IMR-90 (cell line): Measurements from ENCODE around the gene TBCEL. TPM values are rescaled to one million over a fixed set of nuclear protein-coding genes. Genes with fewer than 3 reads are reported as not detected.

Experiments used
- ATAC-seq: fragments of 200-7000 bp; cut with Tn5 transposase; 2 replicates; pipeline ENCODE4 v1.9.1; 2020; ENCODE audit warnings: low read depth, mild to moderate bottlenecking, moderate library complexity
- BruUV-seq: library from RNA; stranded (reverse); fragments of 400-500 nt; replicated peaks from 2 replicates; lab custom pipeline; 2021; lab: Mats Ljungman, UMichigan
- CTCF ChIA-PET: fragments of 300-600 bp; formaldehyde crosslinking; extraction: SDS; loops from one replicate; lab custom pipeline; 2021; ENCODE audit warnings: antibody characterized with exemption; lab: Yijun Ruan, JAX
- POLR2A ChIA-PET: fragments of 300-600 bp; sonication (Branson Sonifier 250); formaldehyde crosslinking; loops from one replicate; lab custom pipeline; 2022; ENCODE audit warnings: antibody characterized with exemption; ENCODE audit not compliant: unreplicated experiment; lab: Charles Lee
- DNase-seq: peaks from one replicate; pipeline ENCODE4 v3.0.0; 2013
- H2AFZ ChIP-seq: replicated peaks from 2 replicates; pipeline ENCODE3; 2013; ENCODE audit warnings: low read length, mild to moderate bottlenecking; ENCODE audit not compliant: poor library complexity
- H2AK5ac ChIP-seq: 2 replicates; pipeline ENCODE4 v1.6.1; 2013; ENCODE audit warnings: low read depth, low read length, inconsistent platforms
- H2AK9ac ChIP-seq: replicated peaks from 2 replicates; pipeline ENCODE3; 2013; ENCODE audit warnings: mild to moderate bottlenecking, low read depth, low read length, moderate library complexity; ENCODE audit not compliant: poor library complexity
- H2BK120ac ChIP-seq: 2 replicates; pipeline ENCODE4 v1.6.1; 2013; ENCODE audit warnings: low read depth, low read length, inconsistent platforms
- H2BK15ac ChIP-seq: 3 replicates; pipeline ENCODE4 v1.6.1; 2013; ENCODE audit warnings: low read depth, low read length, inconsistent platforms
- H2BK20ac ChIP-seq: 2 replicates; pipeline ENCODE4 v1.6.1; 2013; ENCODE audit warnings: low read depth, mild to moderate bottlenecking, inconsistent platforms, low read length, moderate library complexity
- H2BK5ac ChIP-seq: 2 replicates; pipeline ENCODE4 v1.6.1; 2013; ENCODE audit warnings: mild to moderate bottlenecking, low read depth, low read length, inconsistent platforms; ENCODE audit not compliant: poor library complexity, severe bottlenecking
- H3K14ac ChIP-seq: replicated peaks from 2 replicates; pipeline ENCODE4 v1.6.1; 2013; ENCODE audit warnings: low read depth, low read length, inconsistent platforms
- H3K18ac ChIP-seq: 2 replicates; pipeline ENCODE4 v1.6.1; 2013; ENCODE audit warnings: low read depth, low read length, control low read depth
- H3K23ac ChIP-seq: 2 replicates; pipeline ENCODE4 v1.6.1; 2013; ENCODE audit warnings: low read depth, low read length, inconsistent platforms
- H3K27ac ChIP-seq: 2 replicates; pipeline ENCODE4 v1.5.1; 2013; ENCODE audit warnings: mild to moderate bottlenecking, control low read depth, low read length; ENCODE audit not compliant: insufficient read depth
- H3K27me3 ChIP-seq: 2 replicates; pipeline ENCODE4 v1.6.1; 2013; ENCODE audit warnings: low read length; ENCODE audit not compliant: control insufficient read depth, insufficient read depth
- H3K36me3 ChIP-seq: 2 replicates; pipeline ENCODE4 v1.6.1; 2013; ENCODE audit warnings: low read length, mixed read lengths; ENCODE audit not compliant: control insufficient read depth, insufficient read depth
- H3K4ac ChIP-seq: 2 replicates; pipeline ENCODE4 v1.6.1; 2013; ENCODE audit warnings: low read depth, low read length, inconsistent platforms
- H3K4me1 ChIP-seq: 2 replicates; pipeline ENCODE4 v1.6.1; 2013; ENCODE audit warnings: low read length, mixed read lengths; ENCODE audit not compliant: control insufficient read depth, insufficient read depth
- H3K4me2 ChIP-seq: 2 replicates; pipeline ENCODE4 v1.6.1; 2013; ENCODE audit warnings: low read depth, mild to moderate bottlenecking, control low read depth, low read length, moderate library complexity
- H3K4me3 ChIP-seq: 2 replicates; pipeline ENCODE4 v1.5.1; 2013; ENCODE audit warnings: low read depth, mild to moderate bottlenecking, control low read depth, low read length, moderate library complexity; ENCODE audit not compliant: insufficient read depth
- H3K56ac ChIP-seq: 2 replicates; pipeline ENCODE4 v1.6.1; 2013; ENCODE audit warnings: low read length, inconsistent platforms; ENCODE audit not compliant: insufficient read depth; ENCODE audit errors: extremely low read depth
- H3K79me1 ChIP-seq, 2 experiments: 2 replicates each; pipeline ENCODE4 v1.6.1; 2013; ENCODE audit warnings: low read length in 2 of 2, inconsistent platforms in 1 of 2, low read depth in 1 of 2
- H3K9ac ChIP-seq: 2 replicates; pipeline ENCODE4 v1.6.1; 2013; ENCODE audit warnings: low read depth, low read length, control low read depth
- H3K9me1 ChIP-seq: 2 replicates; pipeline ENCODE4 v1.6.1; 2013; ENCODE audit warnings: low read length, inconsistent platforms; ENCODE audit not compliant: insufficient read depth
- H3K9me3 ChIP-seq: 2 replicates; pipeline ENCODE4 v1.6.1; 2013; ENCODE audit warnings: low read length; ENCODE audit not compliant: control insufficient read depth, insufficient read depth
- H4K20me1 ChIP-seq: 2 replicates; pipeline ENCODE4 v1.6.1; 2013; ENCODE audit warnings: low read length, inconsistent platforms; ENCODE audit not compliant: insufficient read depth
- H4K5ac ChIP-seq: 2 replicates; pipeline ENCODE4 v1.6.1; 2013; ENCODE audit warnings: mild to moderate bottlenecking, low read depth, low read length, control low read depth
- H4K8ac ChIP-seq, 2 experiments: 2 replicates each; pipeline ENCODE4 v1.6.1; 2013; ENCODE audit warnings: low read depth in 2 of 2, low read length in 2 of 2, control low read depth in 1 of 2, inconsistent platforms in 1 of 2
- H4K91ac ChIP-seq: 2 replicates; pipeline ENCODE4 v1.6.1; 2013; ENCODE audit warnings: low read depth, low read length, inconsistent platforms; ENCODE audit not compliant: insufficient read depth
- CHD1 ChIP-seq: IDR thresholded peaks from 2 replicates; pipeline ENCODE4 v1.6.1; 2012; ENCODE audit warnings: low read depth, low read length, improper control_type of control experiment
- CTCF ChIP-seq: conservative IDR thresholded peaks from 2 replicates; pipeline ENCODE4 v1.5.1; 2012; ENCODE audit warnings: mild to moderate bottlenecking, low read depth, low read length, improper control_type of control experiment
- WGBS, 2 experiments: methylation state at CpG; one replicate each; pipeline versions ENCODE4 v1.1.5 to v1.1.7; 2013; ENCODE audit warnings: missing lambda C conversion rate in 2 of 2; ENCODE audit not compliant: insufficient read length in 1 of 2; ENCODE audit errors: extremely low coverage in 2 of 2; 5-methylcytosine and 5-hydroxymethylcytosine counted together
- dilution Hi-C: fragments of 300-500 bp; cut with HindIII; formaldehyde crosslinking; loops from one replicate; pipeline ENCODE4 v1.14.3; 2018; ENCODE audit warnings: low sequenced_read_pairs; ENCODE audit not compliant: unreplicated experiment
- in situ Hi-C: fragments of 300-500 bp; cut with MboI; formaldehyde crosslinking; loops from 3 replicates; pipeline ENCODE4 v1.14.3; 2019; ENCODE audit warnings: low sequenced_read_pairs, inconsistent platforms, mixed read lengths
- intact Hi-C: fragments of 100-400 bp; cut with micrococcal nuclease; formaldehyde crosslinking; loops from 2 replicates; pipeline ENCODE4 v1.10.0; 2022
- polyA plus RNA-seq, 3 experiments: library from polyadenylated mRNA; depleted of rRNA; stranded (reverse); fragments of >200 nt; gene quantifications; 2 replicates each; pipeline ENCODE4 v1.2.3, GENCODE V29; 2012; ENCODE audit warnings: low replicate concordance in 1 of 3
- total RNA-seq: library from RNA; depleted of rRNA; stranded (reverse); fragments of >200 nt; gene quantifications from 2 replicates; pipeline ENCODE4 v1.2.3, GENCODE V29; 2012

Gene TBCEL
- total and polyA plus RNA-seq, 2 of the 4 experiments (the other 2 are of a cell fraction): 7.1 to 21.0 TPM

GRCh38 chr11:121063728-121064127 lies 39.8 kb downstream of the TBCEL start:
- CTCF ChIA-PET: interaction anchor here (0.7 to 0.9 kb wide), 2 partner anchors 9 to 39 kb away, joined by 3 read pairs; no protein-coding TSS in a partner anchor
- Histone ChIP-seq H3K27me3 (no peaks in the 10 kb centered on the region), H3K36me3 (peaks cover 4% of the 10 kb centered on the region; the same call in 1 of the 2 replicates), H4K91ac (no peak overlapping the region), H2BK120ac (no peak overlapping the region), H3K4me1 (peaks cover 2% of the 10 kb centered on the region; the same call in 1 of the 2 replicates), H3K14ac (no peak overlapping the region), H2AFZ (no peak overlapping the region), H2BK15ac (no peak overlapping the region), H4K20me1 (peaks cover 6% of the 10 kb centered on the region; the same call in 1 of the 2 replicates), H2AK9ac (no peak overlapping the region), H3K27ac (no peak overlapping the region), H2BK5ac (no peak overlapping the region), H3K4ac (no peak overlapping the region), H2AK5ac (no peak overlapping the region), H3K18ac (no peak overlapping the region), H3K56ac (no peak overlapping the region), H4K8ac (no peak overlapping the region), H3K79me1 (no peaks in the 10 kb centered on the region), H3K4me2 (no peak overlapping the region), H3K4me3 (no peak overlapping the region), H4K5ac (no peak overlapping the region), H3K23ac (no peak overlapping the region), H2BK20ac (no peak overlapping the region), H3K9ac (no peak overlapping the region), H3K9me3 (no peaks in the 10 kb centered on the region), H3K9me1 (peaks cover 3% of the 10 kb centered on the region; the same call in 1 of the 2 replicates)
- dilution Hi-C loops (no loop called here), in situ Hi-C loops (no loop called here), intact Hi-C loops (no loop called here)
- POLR2A ChIA-PET: no interaction called here
- no CpG with 5 or more reads among the region's 2 CpGs for WGBS, 2 experiments
- no peak for DNase-seq
- no TSS peak for BruUV-seq
- no peak for TF ChIP-seq CHD1
- peak; percentile 23; the same call in 1 of the 2 replicates for TF ChIP-seq CTCF
- ATAC-seq: no peak
